Measurements from ENCODE around the gene EML6.
"Not testable (repeated sequence)": the region's sequence is repeated elsewhere in the genome, so short reads cannot be mapped to it uniquely, and the experiment has no call there.

The EML6 gene

GRCh38 chr2:54855434-54855833 lies 132.0 kb downstream of the EML6 start:
- no peak for DNase-seq

DNA sequence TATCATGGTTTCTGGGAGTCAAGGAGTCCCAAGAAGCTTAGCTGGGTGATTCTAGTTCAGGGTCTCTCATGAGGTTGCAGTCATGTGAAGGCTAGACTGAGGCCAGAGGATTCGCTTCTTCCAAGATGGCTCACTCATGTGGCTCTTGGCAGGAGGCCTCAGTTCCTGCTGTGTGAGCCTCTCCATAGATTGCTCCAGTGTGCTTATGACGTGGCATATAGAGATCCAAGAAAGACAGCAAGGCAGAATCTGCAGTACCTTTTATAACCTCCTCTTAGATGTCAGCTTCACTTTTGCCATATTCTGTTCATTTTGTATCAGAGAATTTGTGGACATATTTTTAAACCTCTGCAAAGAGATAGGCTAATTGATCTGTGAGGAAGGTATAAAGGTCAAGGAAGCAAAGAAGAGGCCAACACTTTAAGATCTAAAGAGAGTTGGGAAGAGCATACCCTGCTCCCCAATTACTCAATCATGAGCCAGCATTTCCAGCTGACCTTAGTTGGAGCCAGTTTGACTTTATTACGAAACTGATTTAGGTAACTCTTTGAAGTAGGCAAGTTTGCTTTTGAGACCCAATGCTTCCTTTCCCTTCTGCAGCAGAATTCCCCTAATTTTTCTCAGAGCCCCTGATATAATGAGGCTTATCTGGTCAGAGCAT lies 134.7 kb downstream of the EML6 start:
- no peak for DNase-seq

- no peak for DNase-seq
Observed at GRCh38 chr2:54859416-54859815, 136.0 kb downstream of the EML6 start.

DNA sequence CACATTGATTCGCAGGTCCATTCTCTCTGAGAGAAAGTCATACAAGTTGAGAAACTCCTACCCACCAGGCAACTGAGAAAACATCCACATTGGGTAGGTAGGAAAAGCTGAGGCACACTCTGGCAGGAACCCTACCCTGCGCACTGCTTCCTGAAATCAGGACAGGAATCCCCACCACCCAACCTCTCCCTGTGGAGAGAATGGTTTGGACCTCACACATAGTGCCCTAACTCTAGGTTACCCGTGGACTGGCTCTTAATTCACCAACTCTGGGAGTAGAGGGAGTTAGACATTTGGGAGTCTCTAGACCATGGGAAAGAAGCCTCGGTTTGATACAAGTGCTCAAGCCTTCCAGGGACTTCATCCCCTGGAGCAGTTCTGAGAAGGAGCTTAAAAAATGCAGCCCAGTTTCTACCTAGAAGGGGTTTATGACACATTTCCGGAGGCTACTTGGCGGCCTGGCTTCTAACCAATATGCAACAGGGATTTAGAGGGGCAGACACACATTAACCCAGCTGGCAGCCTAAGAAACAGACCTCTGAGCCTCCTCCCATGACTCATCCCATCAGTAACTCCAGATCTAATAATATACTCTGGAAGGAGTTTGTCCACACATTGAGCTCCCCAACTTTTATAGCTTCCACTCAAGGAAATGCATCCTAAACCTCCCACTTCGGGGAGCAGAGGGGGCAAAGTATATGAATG lies 136.7 kb downstream of the EML6 start:
- DNase-seq, result no peak

GRCh38 chr2:54862229-54862628 lies 138.8 kb downstream of the EML6 start:
- no peak for DNase-seq

- no peak for DNase-seq
Observed at GRCh38 chr2:54862742-54863141, 139.3 kb downstream of the EML6 start.

DNA sequence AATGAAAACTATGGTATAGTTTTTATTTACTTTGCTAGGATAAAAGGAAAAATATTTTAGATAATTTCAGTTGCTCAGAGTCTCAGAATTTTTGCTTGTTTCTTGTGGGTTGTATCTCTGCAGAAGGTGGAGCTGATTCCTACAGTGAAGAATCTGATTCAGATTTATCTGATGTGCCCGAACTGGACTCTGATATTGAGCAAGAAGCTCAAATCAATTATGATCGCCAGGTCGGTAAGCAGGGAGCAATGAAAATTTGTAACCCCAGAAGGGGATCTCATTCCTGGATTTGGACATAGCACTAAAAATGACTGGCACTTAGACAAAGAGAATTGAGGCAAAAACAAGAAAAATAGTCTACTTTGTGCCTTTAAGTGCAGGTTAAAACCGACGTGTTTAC lies 140.2 kb downstream of the EML6 start:
- no peak for DNase-seq

- no peak for DNase-seq
Observed at GRCh38 chr2:54864096-54864495, 140.6 kb downstream of the EML6 start.

GRCh38 chr2:54864727-54865126 lies 141.3 kb downstream of the EML6 start:
- DNase-seq, result no peak

- DNase-seq, result no peak
Observed at GRCh38 chr2:54866179-54866578, 142.7 kb downstream of the EML6 start.

- no peak for DNase-seq
Observed at GRCh38 chr2:54866868-54867267, 143.4 kb downstream of the EML6 start.

GRCh38 chr2:54867457-54867856 lies 144.0 kb downstream of the EML6 start:
- DNase-seq, result no peak

GRCh38 chr2:54871457-54872107 lies 148.1 kb downstream of the EML6 start:
- DNase-seq, result no peak

DNA sequence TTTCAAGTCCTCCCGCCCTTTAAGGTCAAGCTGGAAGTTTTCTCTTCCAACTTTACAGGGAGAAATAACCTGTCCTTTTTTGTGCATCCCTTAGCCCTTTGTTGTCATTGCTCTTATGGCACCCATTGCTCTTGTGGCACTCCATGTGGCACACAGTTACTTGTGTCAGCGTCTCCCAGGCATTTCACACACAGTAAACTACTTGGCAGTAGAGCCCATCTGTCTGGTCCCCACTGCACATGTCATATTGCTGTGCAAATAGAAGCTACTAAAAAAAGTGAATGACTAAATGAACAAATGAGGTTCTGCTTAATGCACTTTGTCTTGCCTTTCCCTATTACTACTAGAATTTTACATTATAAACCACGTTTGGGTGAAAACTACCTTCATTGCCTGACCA lies 149.3 kb downstream of the EML6 start:
- no peak for DNase-seq

GRCh38 chr2:54873236-54873635 lies 149.8 kb downstream of the EML6 start:
- DNase-seq, result not testable (repeated sequence)

DNA sequence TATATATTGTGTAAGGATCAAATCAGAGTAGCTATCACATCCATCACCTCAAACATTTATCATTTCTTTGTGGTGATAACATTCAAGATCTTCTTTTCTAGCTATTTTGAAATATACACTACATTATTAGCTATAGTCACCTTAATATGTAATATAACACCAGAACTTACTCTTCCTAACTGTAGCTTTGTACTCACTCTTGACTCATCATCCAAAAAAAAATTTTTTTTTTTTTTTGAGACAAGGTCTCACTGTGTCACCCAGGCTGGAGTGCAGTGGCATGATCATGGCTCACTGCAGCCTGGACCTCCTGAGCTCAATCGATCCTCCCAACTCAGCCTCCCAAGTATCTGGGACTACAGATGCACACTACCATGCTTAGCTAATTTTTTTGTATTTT lies 153.3 kb downstream of the EML6 start:
- DNase-seq, result no peak

GRCh38 chr2:54878182-54878581 lies 154.7 kb downstream of the EML6 start:
- no peak for DNase-seq

- DNase-seq, result no peak
Observed at GRCh38 chr2:54879032-54879431, 155.6 kb downstream of the EML6 start.

DNA sequence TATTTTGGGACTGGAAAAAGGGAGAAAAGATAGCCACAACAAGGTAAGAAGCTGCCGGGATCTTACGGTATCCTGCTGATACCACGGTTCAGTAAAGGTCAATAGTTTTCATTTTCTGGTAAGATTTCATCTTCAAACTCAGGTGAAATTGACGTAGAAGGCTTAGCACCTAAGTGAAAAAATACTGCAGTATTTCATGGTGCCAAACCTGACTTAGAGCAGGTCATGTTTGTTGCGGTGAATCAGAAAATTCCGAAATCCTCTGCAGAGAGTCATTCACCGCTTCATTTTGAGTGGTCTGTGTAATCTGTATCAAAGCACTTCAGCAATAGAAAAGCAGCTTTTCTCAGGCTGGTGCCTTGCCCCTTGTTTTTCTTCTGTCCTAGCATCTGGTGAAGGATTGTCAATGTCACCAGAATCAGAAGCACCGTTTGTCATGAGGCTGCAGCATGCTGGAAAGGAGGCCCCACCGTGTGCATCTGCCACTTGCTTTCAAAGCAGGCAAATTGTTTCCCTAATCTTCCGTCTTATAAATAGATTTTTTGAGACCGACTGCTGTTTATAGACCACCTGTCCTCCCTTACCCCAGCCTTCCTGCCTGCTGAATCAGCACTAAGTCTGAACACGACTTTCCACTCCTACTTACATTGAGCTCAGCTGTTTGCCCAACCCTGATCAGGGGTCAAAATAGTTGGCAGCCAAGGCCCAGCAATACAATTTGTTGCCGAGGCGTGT lies 156.3 kb downstream of the EML6 start:
- no peak for DNase-seq

DNA sequence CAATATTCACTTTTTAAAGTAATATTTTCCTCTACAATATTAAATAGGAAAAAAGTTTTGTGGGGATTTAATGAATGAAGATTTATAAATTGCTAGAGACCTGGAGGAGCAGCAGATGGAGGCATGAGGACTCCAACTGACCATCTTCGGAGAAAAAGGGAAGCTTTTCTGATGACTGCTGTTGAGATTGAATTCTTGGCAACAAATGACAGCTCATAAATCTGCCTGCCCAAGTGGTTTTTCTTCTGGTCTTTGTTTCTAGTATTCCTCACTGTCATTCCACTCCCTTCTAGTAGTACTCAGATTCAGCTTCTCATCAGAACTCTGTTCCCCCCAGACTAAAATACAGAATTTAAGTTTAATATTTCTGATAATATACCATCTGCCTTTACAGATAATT lies 157.0 kb downstream of the EML6 start:
- DNase-seq, result no peak

- DNase-seq, result no peak
Observed at GRCh38 chr2:54881759-54882158, 158.3 kb downstream of the EML6 start.

DNA sequence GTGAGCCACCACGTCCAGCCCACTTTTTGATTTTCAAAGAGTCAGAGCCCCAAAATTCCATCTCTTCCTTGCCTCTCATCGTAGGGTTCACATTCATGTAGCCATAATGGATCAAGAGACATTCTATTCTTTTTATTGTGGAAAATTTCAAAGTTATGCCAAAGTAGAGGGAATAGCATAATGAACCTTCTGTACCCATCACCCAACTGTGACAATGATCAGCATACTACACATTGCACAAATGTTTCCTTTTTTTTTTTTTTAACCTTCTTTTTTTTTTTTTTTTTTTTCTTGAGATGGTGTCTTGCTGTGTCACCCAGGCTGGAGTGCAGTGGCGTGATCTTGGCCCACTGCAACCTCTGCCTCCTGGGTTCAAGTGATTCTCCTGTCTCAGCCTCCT lies 162.4 kb downstream of the EML6 start:
- no peak for DNase-seq

DNA sequence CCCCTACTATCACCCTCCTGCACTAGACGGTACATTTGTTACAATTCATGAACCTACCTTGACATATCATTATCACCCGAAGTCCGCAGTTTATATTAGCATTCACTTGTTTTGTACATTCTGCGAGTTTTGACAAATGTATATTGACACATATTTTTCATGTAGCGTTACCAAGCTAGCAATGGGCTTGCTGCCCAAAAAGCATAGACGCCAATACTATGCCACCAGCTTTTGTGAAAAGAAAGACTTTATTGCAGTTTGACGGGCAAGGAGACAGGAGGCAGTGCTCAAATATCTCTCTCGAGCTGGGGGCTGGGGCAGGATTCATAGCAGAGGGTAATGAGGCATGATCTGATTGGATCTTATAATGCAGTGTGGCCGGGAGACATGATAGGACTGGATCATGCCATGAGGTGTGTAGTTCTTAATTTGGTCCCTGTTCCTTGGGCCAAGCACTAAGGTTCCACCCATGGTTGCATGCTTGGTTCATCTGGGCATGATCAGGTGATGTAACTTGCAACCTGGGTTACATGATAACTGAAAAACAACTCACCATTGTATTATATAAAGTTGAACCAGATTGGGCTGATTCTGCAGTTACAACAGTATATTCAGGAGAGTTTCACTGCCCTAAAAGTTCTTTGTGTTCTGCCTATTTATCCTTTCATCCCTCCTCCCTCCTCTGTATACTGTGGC lies 164.5 kb downstream of the EML6 start:
- no peak for DNase-seq
